SJCRH30 (cell line): ENCODE measurements around the gene HSBP1L1. TPM values are rescaled to one million over a fixed set of nuclear protein-coding genes. Genes with fewer than 3 reads are reported as not detected.

Source experiments
- DNase-seq, 2 experiments: peaks; one replicate each; pipeline ENCODE4 v3.0.0-alpha.2; 2015 to 2020
- H3K27ac ChIP-seq: fragments of 250-450 bp; sonication (Bioruptor Pico); 2 replicates; pipeline ENCODE4 v1.5.1; 2020; ENCODE audit warnings: mild to moderate bottlenecking, moderate library complexity
- H3K27me3 ChIP-seq: fragments of 250-450 bp; sonication (Bioruptor Pico); 2 replicates; pipeline ENCODE4 v1.5.1; 2020; ENCODE audit warnings: mild to moderate bottlenecking, moderate library complexity
- H3K36me3 ChIP-seq: fragments of 250-450 bp; sonication (Bioruptor Pico); 2 replicates; pipeline ENCODE4 v1.5.1; 2020; ENCODE audit warnings: mild to moderate bottlenecking, moderate library complexity
- H3K4me1 ChIP-seq: fragments of 250-450 bp; sonication (Bioruptor Pico); 2 replicates; pipeline ENCODE4 v1.5.1; 2020; ENCODE audit warnings: mild to moderate bottlenecking, moderate library complexity
- H3K4me3 ChIP-seq: fragments of 250-450 bp; sonication (Bioruptor Pico); 2 replicates; pipeline ENCODE4 v1.5.1; 2020; ENCODE audit warnings: mild to moderate bottlenecking, moderate library complexity
- H3K9me3 ChIP-seq: fragments of 250-450 bp; sonication (Bioruptor Pico); replicated peaks from 2 replicates; pipeline ENCODE4 v1.5.1; 2020; ENCODE audit warnings: mild to moderate bottlenecking, moderate library complexity
- total RNA-seq: library from RNA; depleted of rRNA; stranded (reverse); fragments of >200 nt; shearing (Covaris generic); gene quantifications from 2 replicates; pipeline ENCODE4 v1.2.3, GENCODE V29; 2014

The HSBP1L1 gene
- total RNA-seq, 1 experiment from 2014 or later: not detected

DNA sequence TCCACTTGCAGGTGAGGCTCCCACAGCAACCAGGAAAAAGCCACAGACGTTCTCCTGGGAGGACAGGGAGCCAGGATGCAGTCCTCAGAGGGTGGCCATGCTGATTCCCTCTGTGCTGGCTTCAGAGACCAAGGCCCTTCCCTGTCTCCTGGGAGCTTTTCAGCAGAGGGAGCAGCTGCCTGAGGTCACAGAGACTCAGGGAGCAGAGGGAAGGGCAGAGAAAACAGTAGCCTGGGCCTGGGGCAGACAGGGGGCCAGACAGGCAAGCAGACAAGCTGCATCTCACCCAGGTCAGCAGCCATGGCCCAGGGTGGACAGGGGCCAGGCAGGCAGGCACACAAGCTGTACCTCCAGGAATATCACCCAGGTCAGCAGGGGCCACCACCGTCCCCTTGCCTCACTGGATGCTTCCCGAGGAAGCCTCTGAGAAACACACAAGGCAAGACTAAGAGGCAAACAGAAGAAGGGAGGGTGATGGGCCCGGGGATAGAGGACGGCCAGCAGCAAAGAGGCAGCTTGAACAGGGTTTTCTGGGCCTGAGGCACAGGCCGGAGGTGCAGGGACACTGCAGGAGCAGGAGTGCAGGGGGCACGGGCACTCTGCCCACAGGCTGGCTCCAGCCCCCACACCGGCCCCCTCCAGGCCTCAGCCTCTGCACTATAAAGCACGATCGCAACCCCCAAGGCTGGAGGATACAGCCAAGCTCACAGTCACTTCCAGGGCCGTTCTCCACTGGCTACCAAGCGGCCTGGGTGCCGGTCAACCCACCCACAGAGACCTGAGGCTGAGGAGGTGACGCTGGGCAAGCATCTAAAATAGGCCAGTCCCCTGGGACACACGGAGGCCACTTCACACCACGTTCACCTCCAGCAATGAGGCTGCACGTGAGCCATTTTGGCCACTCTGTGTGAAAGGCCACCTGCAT, 19.1 kb upstream of the HSBP1L1 start:
- DNase-seq: no peak
- no peaks in the 10 kb centered on the region for H3K36me3 ChIP-seq
- no peaks in the 10 kb centered on the region for H3K4me1 ChIP-seq
- H3K9me3 ChIP-seq: no peaks in the 10 kb centered on the region
- no peak overlapping the region for H3K4me3 ChIP-seq
- no peaks in the 10 kb centered on the region for H3K27me3 ChIP-seq
- no peak overlapping the region for H3K27ac ChIP-seq

DNA sequence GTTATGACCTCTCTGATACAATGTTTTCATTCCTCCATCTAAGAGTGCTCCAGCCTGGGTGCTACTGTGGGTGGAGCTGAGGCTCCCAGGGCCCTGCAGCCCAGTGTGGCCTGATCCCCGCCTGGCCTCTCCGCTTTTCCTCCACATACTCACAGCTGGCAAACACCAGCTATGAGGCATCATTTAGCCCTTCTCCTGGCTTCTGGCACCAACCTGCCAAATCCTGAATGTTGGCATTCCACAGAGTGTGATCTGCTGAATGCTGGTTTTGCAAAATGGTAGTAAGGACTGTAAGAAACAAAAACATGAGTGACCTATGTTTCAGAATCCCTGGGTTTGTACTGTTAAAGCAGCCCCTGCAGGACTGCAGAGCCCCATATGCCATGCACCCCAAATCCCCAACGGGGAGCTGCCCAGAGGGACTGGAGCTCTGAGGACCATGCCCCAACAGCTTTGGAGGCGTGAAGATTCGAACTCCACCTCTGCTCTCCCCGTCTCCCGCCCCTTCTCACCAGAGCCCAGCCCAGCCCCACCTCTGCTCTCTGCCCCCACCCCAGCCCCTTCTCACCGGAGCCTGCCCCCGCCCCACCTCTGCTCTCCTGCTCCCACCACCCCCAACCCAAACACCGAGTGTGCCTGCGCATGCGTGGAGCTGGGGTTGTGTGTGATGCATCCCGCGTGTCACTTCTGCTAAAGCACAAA, 17.2 kb upstream of the HSBP1L1 start:
- H3K36me3 ChIP-seq: no peaks in the 10 kb centered on the region
- no peaks in the 10 kb centered on the region for H3K4me1 ChIP-seq
- H3K4me3 ChIP-seq: no peak overlapping the region
- DNase-seq: no peak
- no peaks in the 10 kb centered on the region for H3K9me3 ChIP-seq
- H3K27me3 ChIP-seq: no peaks in the 10 kb centered on the region
- H3K27ac ChIP-seq: no peak overlapping the region

- Histone ChIP-seq H3K36me3 (no peaks in the 10 kb centered on the region), H3K4me1 (no peaks in the 10 kb centered on the region), H3K27me3 (no peaks in the 10 kb centered on the region), H3K27ac (no peak overlapping the region), H3K4me3 (no peak overlapping the region), H3K9me3 (no peaks in the 10 kb centered on the region)
- no peak for DNase-seq
Observed at GRCh38 chr18:79947881-79948610, 16.4 kb upstream of the HSBP1L1 start.

DNA sequence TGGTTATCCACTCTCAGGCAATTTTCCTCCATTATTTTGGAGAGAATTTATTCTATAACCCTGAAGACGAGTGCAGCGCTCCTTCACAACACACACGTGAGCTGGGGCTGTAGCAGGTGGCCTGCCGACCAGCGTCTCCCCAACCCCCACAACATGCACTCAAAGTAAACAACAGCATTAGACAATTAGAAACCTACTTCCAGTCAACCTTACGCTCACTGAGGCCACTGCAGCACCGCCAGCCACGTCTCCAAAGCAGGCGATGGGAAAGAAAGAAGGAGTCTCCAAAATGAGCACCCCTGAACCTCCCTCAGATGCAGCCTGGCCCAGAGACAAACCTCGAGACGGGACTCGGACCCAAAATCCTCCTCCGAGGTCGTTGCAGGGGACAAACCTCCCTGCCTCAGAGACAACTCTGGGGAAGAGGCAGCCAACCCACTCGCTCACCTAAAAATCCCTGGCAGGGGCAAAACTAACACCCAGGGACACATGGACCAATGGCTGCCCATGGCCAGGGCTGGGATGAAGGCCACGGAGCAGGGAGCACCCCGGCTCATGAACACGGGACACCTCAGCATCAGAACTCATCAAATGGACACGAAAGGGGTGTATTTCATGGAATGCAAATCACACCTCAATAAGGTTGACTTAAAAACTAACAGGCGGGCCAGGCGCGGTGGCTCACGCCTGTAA, 15.6 kb upstream of the HSBP1L1 start:
- no peaks in the 10 kb centered on the region for H3K36me3 ChIP-seq
- no peak for DNase-seq

GRCh38 chr18:79949697-79950487, 14.6 kb upstream of the HSBP1L1 start:
- H3K36me3 ChIP-seq: no peaks in the 10 kb centered on the region
- H3K4me3 ChIP-seq: peak overlapping the region; percentile 65
- no peak overlapping the region for H3K27ac ChIP-seq
- no peaks in the 10 kb centered on the region for H3K4me1 ChIP-seq
- no peaks in the 10 kb centered on the region for H3K27me3 ChIP-seq
- no peaks in the 10 kb centered on the region for H3K9me3 ChIP-seq
- no peak for DNase-seq

More for the DNA sequence above, 15.6 kb upstream of the HSBP1L1 start:
- Histone ChIP-seq H3K27ac (no peak overlapping the region), H3K4me3 (no peak overlapping the region), H3K9me3 (no peaks in the 10 kb centered on the region), H3K4me1 (no peaks in the 10 kb centered on the region), H3K27me3 (no peaks in the 10 kb centered on the region)

- Histone ChIP-seq H3K27me3 (no peaks in the 10 kb centered on the region), H3K9me3 (no peaks in the 10 kb centered on the region), H3K36me3 (no peaks in the 10 kb centered on the region), H3K4me1 (no peaks in the 10 kb centered on the region), H3K27ac (no peak overlapping the region), H3K4me3 (peak overlapping the region; percentile 65)
- peak in 1 of 2 experiments; percentile 38 for DNase-seq
Observed at GRCh38 chr18:79950515-79951341, 13.7 kb upstream of the HSBP1L1 start.

- peak; percentile 76 to 79 for DNase-seq
- Histone ChIP-seq H3K36me3 (no peaks in the 10 kb centered on the region), H3K4me1 (no peaks in the 10 kb centered on the region), H3K27me3 (no peaks in the 10 kb centered on the region), H3K27ac (peak within 1 kb of the TSS; percentile 59; the same call in 1 of the 2 replicates), H3K9me3 (no peaks in the 10 kb centered on the region), H3K4me3 (peak within 1 kb of the TSS; percentile 65)
Observed at GRCh38 chr18:79951545-79952455, 12.6 kb upstream of the HSBP1L1 start, which contains the start of gene SLC66A2. TSS of gene SLC66A2 (minus strand) at chr18:79951653. CDS start at chr18:79950926, 727 bp downstream.

DNA sequence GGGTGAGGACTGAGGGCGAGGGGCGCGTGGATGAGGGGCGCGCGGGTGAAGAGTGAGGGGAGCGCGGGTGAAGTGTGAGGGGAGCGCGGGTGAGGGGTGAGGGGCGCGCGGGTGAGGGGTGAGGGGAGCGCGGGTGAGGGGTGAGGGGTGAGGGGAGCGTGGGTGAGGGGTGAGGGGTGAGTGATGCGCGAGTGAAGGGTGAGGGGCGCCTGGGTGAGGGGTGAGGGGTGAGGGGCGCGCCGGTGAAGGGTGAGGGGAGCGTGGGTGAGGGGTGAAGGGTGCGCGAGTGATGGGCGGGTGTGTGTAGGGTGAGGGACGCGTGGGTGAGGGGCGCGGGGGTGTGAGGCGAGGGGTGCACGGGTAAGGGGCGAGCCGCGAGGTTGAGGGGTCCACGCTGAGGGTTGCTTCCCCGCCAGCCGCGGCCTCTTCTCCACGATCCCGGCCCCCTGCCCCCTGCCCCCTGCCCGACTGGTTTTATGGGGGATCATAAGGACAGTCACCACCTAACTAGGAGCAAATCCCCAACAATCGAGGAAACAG, 11.9 kb upstream of the HSBP1L1 start:
- H3K4me1 ChIP-seq: no peaks in the 10 kb centered on the region
- no peaks in the 10 kb centered on the region for H3K9me3 ChIP-seq
- no peak overlapping the region for H3K27ac ChIP-seq
- peak overlapping the region; percentile 65 for H3K4me3 ChIP-seq
- no peak for DNase-seq
- no peaks in the 10 kb centered on the region for H3K27me3 ChIP-seq
- no peaks in the 10 kb centered on the region for H3K36me3 ChIP-seq

DNA sequence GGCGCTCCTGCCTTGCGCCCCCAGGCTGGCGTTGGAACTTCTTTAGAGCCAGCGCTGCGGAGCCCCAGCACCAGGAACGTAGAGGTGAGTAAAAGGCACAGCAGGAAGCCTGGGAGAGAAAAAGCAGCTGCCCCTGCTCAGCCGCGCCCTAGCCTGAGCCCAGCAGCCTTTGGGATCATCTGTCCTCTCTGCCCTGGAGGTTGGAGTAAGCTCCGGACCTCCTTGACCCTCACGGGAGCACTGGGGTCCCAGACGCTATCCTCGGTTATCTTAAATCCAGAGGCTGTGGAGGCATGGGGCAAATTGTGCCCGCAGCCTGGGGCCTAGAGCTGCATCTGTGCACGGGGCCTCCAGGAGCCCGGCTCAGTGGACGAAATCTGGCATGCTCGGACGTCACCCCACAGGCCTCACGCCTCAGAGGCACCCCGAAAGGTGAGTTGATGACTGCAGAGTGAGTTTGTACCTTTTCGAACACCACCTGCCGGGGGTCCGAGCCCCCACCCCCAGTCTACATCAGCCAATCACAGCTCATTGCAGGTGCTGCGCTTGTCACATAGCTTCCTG, 11.4 kb upstream of the HSBP1L1 start:
- Histone ChIP-seq H3K4me1 (no peaks in the 10 kb centered on the region), H3K27me3 (no peaks in the 10 kb centered on the region), H3K27ac (no peak overlapping the region), H3K36me3 (no peaks in the 10 kb centered on the region), H3K4me3 (no peak overlapping the region), H3K9me3 (no peaks in the 10 kb centered on the region)
- no peak for DNase-seq

GRCh38 chr18:79953971-79954651, 10.3 kb upstream of the HSBP1L1 start:
- no peak for DNase-seq

DNA sequence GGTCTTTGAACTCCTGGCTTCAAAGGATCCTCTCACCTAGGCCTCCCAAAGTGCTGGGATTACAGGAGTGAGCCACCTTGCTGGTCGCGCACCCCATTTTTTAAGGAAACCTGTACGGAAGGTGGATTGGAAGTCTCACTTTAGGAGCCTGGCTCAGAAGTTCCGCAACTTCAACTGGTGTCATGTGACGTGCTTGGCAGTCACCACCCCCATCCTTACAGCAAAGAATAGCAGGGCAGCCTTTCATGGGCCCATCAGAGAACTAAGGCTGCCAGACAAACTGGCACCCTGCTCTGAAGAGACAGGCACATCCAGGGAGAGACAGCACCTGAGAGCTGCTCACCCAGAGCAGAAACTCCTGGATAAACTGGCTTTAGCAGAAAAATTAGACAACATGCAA, 9.7 kb upstream of the HSBP1L1 start:
- Histone ChIP-seq H3K9me3 (no peaks in the 10 kb centered on the region), H3K36me3 (no peaks in the 10 kb centered on the region), H3K27ac (no peak overlapping the region), H3K4me3 (no peak overlapping the region), H3K27me3 (no peaks in the 10 kb centered on the region), H3K4me1 (peaks cover 8% of the 10 kb centered on the region; the same call in 1 of the 2 replicates)
- no peak for DNase-seq

More at GRCh38 chr18:79953971-79954651, 10.3 kb upstream of the HSBP1L1 start:
- H3K9me3 ChIP-seq: no peaks in the 10 kb centered on the region
- no peak overlapping the region for H3K4me3 ChIP-seq
- no peaks in the 10 kb centered on the region for H3K36me3 ChIP-seq
- no peak overlapping the region for H3K27ac ChIP-seq
- no peaks in the 10 kb centered on the region for H3K27me3 ChIP-seq
- peaks cover 7% of the 10 kb centered on the region; the same call in 1 of the 2 replicates for H3K4me1 ChIP-seq
